Astrocyte (in vitro differentiated cells and primary cell): ENCODE measurements around the gene BPIFB6. TPM values are rescaled to one million over a fixed set of nuclear protein-coding genes. Genes with fewer than 3 reads are reported as not detected.

Experiments used
- DNase-seq: peaks from one replicate; pipeline ENCODE4 v3.0.0-alpha.2; 2010; ENCODE audit warnings: low read depth
- FAIRE-seq: peaks from 2 replicates; lab custom pipeline; 2011; peaks lifted over from hg19 to GRCh38; lab: Jason Lieb, UNC
- H2AFZ ChIP-seq: 2 replicates; pipeline ENCODE4 v1.6.0; 2012; ENCODE audit warnings: low read depth, low read length, inconsistent platforms
- H3K27ac ChIP-seq: 2 replicates; pipeline ENCODE4 v1.5.1; 2011; ENCODE audit warnings: low read depth, low read length, inconsistent platforms
- H3K27me3 ChIP-seq: 2 replicates; pipeline ENCODE4 v1.6.0; 2011; ENCODE audit warnings: low read length, inconsistent platforms; ENCODE audit not compliant: insufficient read depth
- H3K36me3 ChIP-seq: 2 replicates; pipeline ENCODE4 v1.5.1; 2011; ENCODE audit warnings: low read length, inconsistent platforms; ENCODE audit not compliant: insufficient read depth
- H3K4me1 ChIP-seq: 2 replicates; pipeline ENCODE4 v1.5.1; 2011; ENCODE audit warnings: low read length, inconsistent platforms; ENCODE audit not compliant: insufficient read depth
- H3K4me2 ChIP-seq: 2 replicates; pipeline ENCODE4 v1.6.0; 2012; ENCODE audit warnings: low read length, inconsistent platforms
- H3K4me3 ChIP-seq: 2 replicates; pipeline ENCODE4 v1.5.1; 2011; ENCODE audit warnings: low read depth, mild to moderate bottlenecking, low read length, inconsistent platforms; ENCODE audit not compliant: insufficient read depth
- H3K79me2 ChIP-seq: 2 replicates; pipeline ENCODE4 v1.6.0; 2012; ENCODE audit warnings: mild to moderate bottlenecking, low read length, inconsistent platforms; ENCODE audit not compliant: insufficient read depth
- H3K9ac ChIP-seq: 2 replicates; pipeline ENCODE4 v1.6.0; 2012; ENCODE audit warnings: mild to moderate bottlenecking, low read length, inconsistent platforms
- H3K9me3 ChIP-seq: 2 replicates; pipeline ENCODE4 v1.5.1; 2012; ENCODE audit warnings: low read depth, mild to moderate bottlenecking, low read length, inconsistent platforms; ENCODE audit not compliant: insufficient read depth
- H4K20me1 ChIP-seq: 2 replicates; pipeline ENCODE4 v1.6.0; 2012; ENCODE audit warnings: low read length, inconsistent platforms; ENCODE audit not compliant: insufficient read depth
- H3K27ac Mint-ChIP-seq: one replicate; pipeline ENCODE4 v1.8.0; 2021; ENCODE audit warnings: mild to moderate bottlenecking, mixed read lengths; ENCODE audit not compliant: unreplicated experiment
- H3K27me3 Mint-ChIP-seq: one replicate; pipeline ENCODE4 v1.8.0; 2021; ENCODE audit warnings: low read depth, mixed read lengths; ENCODE audit not compliant: unreplicated experiment
- H3K36me3 Mint-ChIP-seq: one replicate; pipeline ENCODE4 v1.8.0; 2021; ENCODE audit warnings: low read depth, mixed read lengths; ENCODE audit not compliant: unreplicated experiment
- H3K4me1 Mint-ChIP-seq: one replicate; pipeline ENCODE4 v1.8.0; 2021; ENCODE audit warnings: low read depth, mixed read lengths; ENCODE audit not compliant: unreplicated experiment
- H3K4me3 Mint-ChIP-seq: one replicate; pipeline ENCODE4 v1.8.0; 2021; ENCODE audit warnings: mild to moderate bottlenecking, moderate library complexity, mixed read lengths; ENCODE audit not compliant: unreplicated experiment
- H3K9me3 Mint-ChIP-seq: one replicate; pipeline ENCODE4 v1.8.0; 2021; ENCODE audit warnings: mild to moderate bottlenecking, mixed read lengths; ENCODE audit not compliant: unreplicated experiment
- EZH2 ChIP-seq: IDR thresholded peaks from 2 replicates; pipeline ENCODE4 v1.6.1; 2012; ENCODE audit warnings: mild to moderate bottlenecking, low read length, inconsistent platforms; ENCODE audit not compliant: insufficient read depth
- total RNA-seq: library from RNA; stranded (reverse); gene quantifications from 2 replicates; pipeline ENCODE4 v1.2.1, GENCODE V29; 2021
- TF ChIP-seq, protein P1 (sequence below): IDR thresholded peaks from 2 replicates; pipeline ENCODE4 v1.5.1; 2011; ENCODE audit warnings: low read depth, mild to moderate bottlenecking, inconsistent platforms, low read length, moderate library complexity; ENCODE audit not compliant: insufficient read depth

Gene BPIFB6
- total RNA-seq, 1 donor from 2014 or later, result not detected

DNA sequence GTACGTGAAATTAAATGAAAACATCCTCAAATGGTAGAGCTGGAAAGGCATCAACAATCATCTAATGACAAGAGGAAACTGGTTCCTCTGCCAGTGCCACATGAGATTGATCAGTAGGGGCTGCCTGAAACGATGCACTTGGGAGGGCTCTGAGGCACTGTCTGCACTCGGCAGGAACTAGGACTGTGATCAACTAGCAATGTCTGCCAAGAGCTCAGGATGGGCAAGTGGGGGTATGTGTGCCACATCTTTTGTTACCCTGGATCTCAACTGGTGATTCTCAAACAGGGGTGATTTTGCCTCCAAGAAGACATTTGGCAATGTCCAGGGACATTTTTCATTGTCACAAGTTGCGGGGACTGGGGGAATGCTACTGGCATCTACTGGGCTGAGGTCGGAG lies 1.9 kb downstream of the BPIFB6 start:
- Histone ChIP-seq H3K9me3 (no peaks in the 10 kb centered on the region), H3K4me3 (no peak overlapping the region), H3K27ac (no peak overlapping the region), H3K4me2 (no peak overlapping the region), H4K20me1 (no peaks in the 10 kb centered on the region), H3K36me3 (no peaks in the 10 kb centered on the region), H2AFZ (no peak overlapping the region), H3K9ac (no peak overlapping the region), H3K4me1 (no peaks in the 10 kb centered on the region), H3K27me3 (no peaks in the 10 kb centered on the region), H3K79me2 (no peaks in the 10 kb centered on the region)
- no peak overlapping the region for H3K27ac Mint-ChIP-seq
- TF ChIP-seq, protein P1, sequence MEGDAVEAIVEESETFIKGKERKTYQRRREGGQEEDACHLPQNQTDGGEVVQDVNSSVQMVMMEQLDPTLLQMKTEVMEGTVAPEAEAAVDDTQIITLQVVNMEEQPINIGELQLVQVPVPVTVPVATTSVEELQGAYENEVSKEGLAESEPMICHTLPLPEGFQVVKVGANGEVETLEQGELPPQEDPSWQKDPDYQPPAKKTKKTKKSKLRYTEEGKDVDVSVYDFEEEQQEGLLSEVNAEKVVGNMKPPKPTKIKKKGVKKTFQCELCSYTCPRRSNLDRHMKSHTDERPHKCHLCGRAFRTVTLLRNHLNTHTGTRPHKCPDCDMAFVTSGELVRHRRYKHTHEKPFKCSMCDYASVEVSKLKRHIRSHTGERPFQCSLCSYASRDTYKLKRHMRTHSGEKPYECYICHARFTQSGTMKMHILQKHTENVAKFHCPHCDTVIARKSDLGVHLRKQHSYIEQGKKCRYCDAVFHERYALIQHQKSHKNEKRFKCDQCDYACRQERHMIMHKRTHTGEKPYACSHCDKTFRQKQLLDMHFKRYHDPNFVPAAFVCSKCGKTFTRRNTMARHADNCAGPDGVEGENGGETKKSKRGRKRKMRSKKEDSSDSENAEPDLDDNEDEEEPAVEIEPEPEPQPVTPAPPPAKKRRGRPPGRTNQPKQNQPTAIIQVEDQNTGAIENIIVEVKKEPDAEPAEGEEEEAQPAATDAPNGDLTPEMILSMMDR, result no peak
- TF ChIP-seq EZH2, result no peak
- FAIRE-seq, result no peak
- H3K27me3 Mint-ChIP-seq, result peaks cover 46% of the 10 kb centered on the region
- no peaks in the 10 kb centered on the region for H3K36me3 Mint-ChIP-seq
- H3K4me1 Mint-ChIP-seq, result no peaks in the 10 kb centered on the region
- no peak overlapping the region for H3K4me3 Mint-ChIP-seq
- H3K9me3 Mint-ChIP-seq, result peaks cover 8% of the 10 kb centered on the region
- no peak for DNase-seq

DNA sequence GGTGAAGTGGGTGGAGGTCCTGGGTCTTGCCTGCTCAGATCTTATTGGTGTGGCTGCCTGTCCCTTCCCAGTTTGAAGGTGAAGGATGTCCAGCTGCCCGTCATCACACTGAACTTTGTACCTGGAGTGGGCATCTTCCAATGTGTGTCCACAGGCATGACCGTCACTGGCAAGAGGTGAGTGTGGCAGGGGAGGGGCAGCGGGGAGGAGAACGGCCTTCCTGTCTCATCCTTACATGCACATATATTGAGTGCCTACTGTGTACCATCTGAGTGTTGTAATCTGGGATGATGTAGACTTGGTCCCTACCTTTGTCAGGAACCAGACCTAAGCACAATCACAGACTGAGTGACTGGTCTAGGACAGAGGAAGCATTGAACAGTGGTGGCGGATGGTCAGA lies 2.7 kb downstream of the BPIFB6 start:
- Mint-ChIP-seq H3K4me3 (no peak overlapping the region), H3K36me3 (no peaks in the 10 kb centered on the region), H3K27me3 (peaks cover 53% of the 10 kb centered on the region), H3K27ac (no peak overlapping the region), H3K4me1 (no peaks in the 10 kb centered on the region), H3K9me3 (peaks cover 11% of the 10 kb centered on the region)
- Histone ChIP-seq H3K79me2 (no peaks in the 10 kb centered on the region), H3K4me1 (no peaks in the 10 kb centered on the region), H3K4me3 (no peak overlapping the region), H3K9me3 (no peaks in the 10 kb centered on the region), H3K27ac (no peak overlapping the region), H3K27me3 (no peaks in the 10 kb centered on the region), H4K20me1 (no peaks in the 10 kb centered on the region), H3K36me3 (no peaks in the 10 kb centered on the region), H3K4me2 (no peak overlapping the region), H3K9ac (no peak overlapping the region), H2AFZ (no peak overlapping the region)
- no peak for DNase-seq
- no peak for FAIRE-seq
- TF ChIP-seq, protein P1, result no peak
- no peak for TF ChIP-seq EZH2

DNA sequence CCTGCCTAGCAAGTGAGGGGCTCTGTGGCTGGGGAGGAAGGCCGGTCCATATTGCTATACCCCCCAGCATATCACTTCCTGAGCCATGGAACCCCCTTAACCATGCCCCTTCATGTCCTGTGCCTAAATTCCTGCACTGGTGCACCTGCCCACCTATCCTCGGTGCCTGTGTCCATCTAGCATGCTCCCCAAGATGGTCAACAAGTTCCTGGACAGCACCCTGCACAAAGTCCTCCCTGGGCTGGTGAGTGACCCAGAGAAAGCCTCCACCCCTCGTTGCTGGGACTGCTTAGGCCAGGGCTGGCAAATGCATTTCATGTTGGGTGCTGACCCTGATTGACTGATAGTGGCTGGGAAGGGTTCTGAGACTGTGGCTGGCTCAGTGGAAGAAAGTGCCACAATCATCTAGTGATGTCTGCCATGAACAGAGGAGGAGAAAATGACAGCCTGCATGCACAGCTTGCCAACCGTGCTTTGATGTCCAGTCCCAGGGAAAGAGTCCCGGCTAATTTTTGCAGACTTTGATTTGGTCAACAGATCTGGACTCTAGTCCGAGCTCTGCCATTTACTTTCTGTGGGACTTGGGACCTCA lies 3.5 kb downstream of the BPIFB6 start:
- Histone ChIP-seq H3K79me2 (no peaks in the 10 kb centered on the region), H3K9me3 (no peaks in the 10 kb centered on the region), H3K27me3 (no peaks in the 10 kb centered on the region), H4K20me1 (no peaks in the 10 kb centered on the region), H3K4me2 (no peak overlapping the region), H3K9ac (no peak overlapping the region), H3K4me3 (no peak overlapping the region), H3K27ac (no peak overlapping the region), H3K4me1 (no peaks in the 10 kb centered on the region), H3K36me3 (no peaks in the 10 kb centered on the region), H2AFZ (no peak overlapping the region)
- Mint-ChIP-seq H3K36me3 (no peaks in the 10 kb centered on the region), H3K27ac (no peak overlapping the region), H3K4me1 (no peaks in the 10 kb centered on the region), H3K27me3 (peaks cover 61% of the 10 kb centered on the region), H3K4me3 (no peak overlapping the region), H3K9me3 (peaks cover 13% of the 10 kb centered on the region)
- TF ChIP-seq EZH2, result no peak
- TF ChIP-seq, protein P1, result no peak
- DNase-seq (no peak), FAIRE-seq (no peak)
